ENCODE measurements around the gene RAB11FIP3.

RAB11FIP3 gene

DNA sequence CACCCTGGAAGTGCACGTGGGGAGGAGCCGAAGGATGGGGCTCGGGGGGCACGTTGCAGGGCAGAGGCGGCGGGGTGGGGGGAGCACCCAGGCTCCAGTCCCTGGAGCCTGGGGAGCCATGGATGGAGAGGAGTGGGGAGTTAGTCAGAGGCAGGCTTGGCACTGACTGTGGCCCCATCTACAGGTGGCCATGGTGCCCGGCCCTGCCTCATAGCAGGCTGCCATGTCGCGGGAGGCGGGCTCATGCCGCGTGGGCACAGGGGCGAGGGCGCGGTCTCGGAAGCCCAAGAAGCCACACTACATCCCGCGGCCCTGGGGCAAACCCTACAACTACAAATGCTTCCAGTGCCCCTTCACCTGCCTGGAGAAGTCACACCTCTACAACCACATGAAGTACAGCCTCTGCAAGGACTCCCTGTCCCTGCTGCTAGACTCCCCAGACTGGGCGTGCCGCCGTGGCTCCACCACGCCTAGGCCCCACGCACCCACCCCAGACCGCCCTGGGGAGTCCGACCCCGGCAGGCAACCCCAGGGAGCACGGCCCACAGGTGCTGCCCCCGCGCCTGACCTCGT lies 137.7 kb downstream of the RAB11FIP3 start:
- Mint-ChIP-seq H3K4me1 (ENCODE audit: low read depth) (peaks cover 12% of the 10 kb centered on the region), H3K36me3 (ENCODE audit: low read depth) (no peaks in the 10 kb centered on the region), H3K4me3 (no peak overlapping the region), H3K9me3 (no peaks in the 10 kb centered on the region), H3K27me3 (peaks cover 23% of the 10 kb centered on the region), H3K27ac (no peak overlapping the region)
- no peak for DNase-seq

DNA sequence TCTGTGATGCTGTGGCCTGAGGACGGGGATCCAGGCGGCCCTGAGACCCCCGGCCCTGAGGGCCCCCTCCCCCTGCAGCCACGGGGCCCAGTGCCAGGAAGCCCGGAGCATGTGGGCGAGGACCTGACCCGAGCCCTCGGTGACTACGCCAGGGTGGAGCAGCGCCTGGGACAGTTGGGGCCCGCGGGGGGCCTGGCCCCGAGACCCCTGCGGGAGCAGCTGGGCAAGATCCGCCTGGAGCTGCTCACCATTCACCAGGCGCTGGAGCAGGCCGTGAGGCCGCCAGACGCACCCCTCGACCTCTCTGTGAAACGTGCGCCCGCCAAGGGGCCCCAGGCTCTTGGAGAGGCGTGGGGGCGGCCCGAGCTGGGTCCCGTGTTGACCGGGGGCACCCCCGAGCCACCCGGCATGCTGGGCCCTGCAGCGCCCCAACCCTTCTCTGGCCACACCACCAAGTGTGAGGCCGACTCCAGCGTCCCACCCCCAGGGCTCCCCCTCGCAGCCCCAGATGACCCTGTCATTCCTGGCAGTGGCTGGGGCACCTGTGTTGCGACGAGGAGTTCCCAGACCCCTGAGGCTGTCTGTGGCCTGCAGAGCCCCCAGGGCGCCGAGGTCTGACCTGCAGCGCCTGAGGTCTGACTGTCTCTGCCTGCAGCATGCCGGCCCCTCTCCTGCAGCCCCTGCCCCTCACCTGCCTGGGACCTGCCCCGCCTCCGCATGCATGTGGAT lies 139.4 kb downstream of the RAB11FIP3 start:
- DNase-seq: no peak
- H3K9me3 Mint-ChIP-seq: no peaks in the 10 kb centered on the region
- peaks cover 16% of the 10 kb centered on the region for H3K4me1 Mint-ChIP-seq (ENCODE audit: low read depth)
- H3K36me3 Mint-ChIP-seq (ENCODE audit: low read depth): no peaks in the 10 kb centered on the region
- H3K4me3 Mint-ChIP-seq: no peak overlapping the region
- H3K27ac Mint-ChIP-seq: no peak overlapping the region
- peaks cover 12% of the 10 kb centered on the region for H3K27me3 Mint-ChIP-seq

DNA sequence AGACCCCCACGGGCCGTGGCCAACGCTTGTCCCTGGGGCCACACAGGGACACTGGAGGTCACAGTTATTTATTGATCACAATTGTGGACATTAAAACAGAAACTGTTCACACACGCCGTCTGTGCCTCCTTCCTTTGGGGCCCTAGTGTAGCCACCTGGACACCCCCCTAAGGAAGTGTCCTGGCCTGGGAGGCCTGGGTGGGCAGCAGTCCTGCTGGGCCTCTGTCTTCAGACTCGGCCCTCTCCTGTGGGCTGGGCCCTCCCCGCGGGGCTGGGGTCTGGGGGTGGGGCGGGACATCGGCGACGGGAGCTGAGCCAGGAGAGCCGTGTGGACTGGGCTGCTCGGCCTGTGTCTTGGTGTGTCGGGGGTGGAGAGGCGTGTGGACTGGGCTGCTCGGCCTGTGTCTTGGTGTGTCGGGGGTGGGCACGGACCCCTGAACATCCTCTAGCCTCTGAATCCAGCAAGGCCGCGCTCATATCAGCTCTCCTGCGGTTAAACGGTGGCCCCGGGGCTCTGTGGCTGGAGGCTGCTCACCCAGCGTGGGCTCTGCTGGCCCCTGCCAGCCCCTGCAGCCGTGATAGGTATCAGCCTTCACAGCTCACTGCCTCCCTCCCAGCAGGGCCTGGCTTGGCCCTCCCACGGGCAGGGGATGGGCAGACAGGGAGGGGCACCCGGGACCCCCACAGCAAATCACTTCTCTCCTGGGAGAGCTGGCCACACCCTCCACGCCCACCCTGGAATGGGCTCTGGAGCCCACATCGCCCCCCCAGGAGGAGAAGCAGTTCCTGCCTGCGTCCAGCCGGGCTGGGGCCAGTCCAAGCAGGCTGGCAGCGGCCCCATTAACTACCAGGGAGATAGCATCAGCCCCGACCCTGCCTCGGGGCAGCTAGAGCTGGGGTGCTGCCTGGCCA lies 140.2 kb downstream of the RAB11FIP3 start:
- no peak overlapping the region for H3K4me3 Mint-ChIP-seq
- peaks cover 17% of the 10 kb centered on the region for H3K4me1 Mint-ChIP-seq (ENCODE audit: low read depth)
- no peak for DNase-seq
- peaks cover 2% of the 10 kb centered on the region for H3K36me3 Mint-ChIP-seq (ENCODE audit: low read depth)
- H3K27me3 Mint-ChIP-seq: peaks cover 12% of the 10 kb centered on the region
- no peak overlapping the region for H3K27ac Mint-ChIP-seq
- H3K9me3 Mint-ChIP-seq: no peaks in the 10 kb centered on the region

DNA sequence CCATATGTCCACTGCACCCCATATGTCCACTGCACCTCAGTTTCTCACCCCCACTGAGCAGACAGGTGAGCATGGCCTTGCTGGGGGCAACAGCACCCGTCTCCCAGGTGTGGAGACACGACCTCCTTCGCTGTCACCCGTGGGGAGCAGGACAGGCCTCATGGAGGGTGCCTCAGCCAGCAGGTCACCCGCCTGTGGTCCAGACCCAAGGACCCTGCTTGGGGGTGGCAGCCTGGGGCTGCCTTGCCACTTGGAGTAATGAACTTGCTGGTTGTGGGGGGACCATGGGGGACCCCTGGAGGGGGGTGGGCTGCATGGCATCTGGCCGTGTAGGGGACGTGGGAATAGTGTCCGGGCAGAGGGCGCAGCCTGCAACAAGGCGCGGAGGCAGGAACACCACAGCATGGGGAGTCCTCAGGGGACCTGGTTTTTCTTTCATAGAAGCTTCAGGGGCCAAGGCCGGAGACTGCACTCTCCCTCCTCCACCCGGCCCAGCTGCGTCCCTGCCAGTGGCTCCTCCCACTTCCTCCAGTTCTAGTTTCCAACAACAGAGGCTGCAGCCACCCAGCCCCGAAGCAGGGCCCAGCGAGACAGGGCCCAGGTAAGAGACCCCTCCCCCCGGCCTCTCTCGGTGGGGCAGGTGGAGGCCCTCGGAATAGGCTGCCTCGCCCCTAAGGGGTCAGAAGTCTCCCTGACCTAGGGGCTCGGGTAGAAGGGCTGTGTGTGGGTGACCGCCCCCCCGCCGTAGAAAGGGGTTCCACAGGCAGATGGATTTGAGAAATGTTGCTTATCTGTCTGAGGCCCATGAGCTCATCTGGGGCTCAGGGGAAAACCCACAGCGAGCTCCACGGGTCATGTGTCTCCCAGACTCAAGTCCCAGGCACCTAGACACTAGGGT lies 141.3 kb downstream of the RAB11FIP3 start, which contains the start of gene NHLRC4:
NHLRC4 (plus strand) TSS at position 531 of the 898 bp plus-strand sequence. CDS start 1,043 bp downstream, outside the sequence.
- H3K27me3 Mint-ChIP-seq: peaks cover 9% of the 10 kb centered on the region

DNA sequence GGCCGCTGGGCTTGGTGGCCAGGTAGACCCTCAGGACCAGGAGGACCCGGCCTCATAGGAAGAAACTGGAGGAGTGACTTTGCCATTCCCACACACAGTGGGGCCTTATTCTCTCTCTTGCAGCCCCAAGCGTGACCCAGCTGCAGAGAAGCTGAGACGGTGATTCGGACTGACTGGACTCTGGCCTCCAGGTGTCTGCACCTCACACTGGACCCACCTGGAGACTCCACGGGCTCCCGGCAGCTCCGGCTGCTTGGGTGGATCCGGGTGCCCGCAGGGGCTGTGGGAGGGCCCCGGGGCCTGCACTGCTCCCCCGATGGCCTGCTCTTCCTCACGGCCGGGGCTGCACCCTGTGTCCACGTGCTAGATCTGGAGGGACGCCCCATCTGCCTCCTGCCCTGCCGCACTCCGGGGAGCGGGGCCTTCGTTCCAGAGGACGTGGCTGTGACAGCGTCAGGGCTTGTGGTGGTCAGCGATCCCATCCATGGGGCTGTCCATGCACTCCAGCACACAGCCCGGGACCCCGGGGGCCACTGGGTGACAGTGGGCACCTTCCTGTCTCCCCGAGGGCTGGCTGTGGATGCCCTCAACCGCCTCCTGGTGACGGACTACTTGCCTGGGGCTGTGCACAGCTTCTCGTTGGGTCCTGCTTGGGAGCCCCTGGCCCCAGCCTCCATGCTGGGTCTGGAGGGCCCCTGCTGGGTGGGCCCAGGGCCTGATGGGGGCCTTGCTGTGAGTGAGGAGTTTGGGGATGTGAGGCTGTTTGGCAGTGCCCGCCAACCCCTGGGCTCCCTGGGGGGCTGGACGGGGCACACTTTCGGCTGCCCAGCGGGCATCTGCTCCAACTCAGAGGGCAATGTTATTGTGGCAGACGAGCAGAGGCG lies 142.2 kb downstream of the RAB11FIP3 start:
- Mint-ChIP-seq H3K9me3 (no peaks in the 10 kb centered on the region), H3K27ac (peak overlapping the region; percentile 77), H3K4me3 (peak overlapping the region; percentile 61), H3K36me3 (ENCODE audit: low read depth) (peaks cover 2% of the 10 kb centered on the region), H3K27me3 (peaks cover 2% of the 10 kb centered on the region), H3K4me1 (ENCODE audit: low read depth) (peaks cover 31% of the 10 kb centered on the region)
- DNase-seq: no peak

More for the DNA sequence above, 141.3 kb downstream of the RAB11FIP3 start, which contains the start of gene NHLRC4:
- DNase-seq: peak; percentile 67
- Mint-ChIP-seq H3K4me3 (peak within 1 kb of the TSS; percentile 61), H3K4me1 (ENCODE audit: low read depth) (peaks cover 28% of the 10 kb centered on the region), H3K27ac (peak within 1 kb of the TSS; percentile 77), H3K36me3 (ENCODE audit: low read depth) (peaks cover 2% of the 10 kb centered on the region), H3K9me3 (no peaks in the 10 kb centered on the region)

DNA sequence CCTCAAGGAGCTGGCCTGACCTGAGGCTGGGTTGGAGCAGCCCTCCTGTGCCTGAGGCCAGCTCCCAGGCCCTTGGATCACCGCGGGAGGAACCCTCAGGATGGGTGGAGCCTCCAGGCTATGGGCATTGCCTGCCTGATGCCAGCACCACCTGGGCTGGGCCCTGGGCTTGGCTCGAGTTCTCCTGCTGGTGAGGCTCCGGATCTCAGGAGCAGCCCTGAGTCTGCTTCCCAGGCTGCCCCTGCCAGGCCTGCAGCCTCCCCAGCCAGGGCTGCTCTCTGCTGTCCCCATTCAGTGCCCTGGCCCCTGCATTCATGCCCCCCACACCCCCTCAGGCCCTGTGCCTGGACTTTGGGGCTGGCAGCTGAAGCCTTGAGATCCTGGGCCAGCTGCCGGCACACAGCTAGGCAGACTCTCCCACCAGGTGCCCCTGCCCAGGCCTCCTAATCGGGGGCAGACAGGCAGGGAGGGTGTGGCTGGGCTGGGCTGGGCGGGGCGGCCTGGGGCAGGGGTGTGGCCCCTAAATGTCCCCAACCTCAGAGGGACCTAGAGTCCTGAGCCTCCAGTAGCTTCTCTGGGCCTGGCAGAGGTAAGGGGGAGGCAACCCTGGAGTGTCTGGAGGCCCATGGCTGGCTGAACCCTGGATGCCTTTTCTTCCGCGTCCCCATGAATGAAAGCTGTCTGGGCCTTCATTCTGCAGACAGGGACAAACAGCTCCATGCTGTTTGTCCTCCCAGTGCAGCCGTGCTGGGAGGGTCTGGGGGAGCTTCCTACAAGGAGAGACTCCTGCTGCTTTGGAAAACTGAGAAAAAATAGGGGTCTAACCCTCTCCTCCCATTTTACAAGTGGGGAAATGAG lies 143.2 kb downstream of the RAB11FIP3 start:
- Mint-ChIP-seq H3K4me3 (peak overlapping the region; percentile 86), H3K9me3 (no peaks in the 10 kb centered on the region), H3K4me1 (ENCODE audit: low read depth) (peaks cover 31% of the 10 kb centered on the region), H3K36me3 (ENCODE audit: low read depth) (peaks cover 2% of the 10 kb centered on the region), H3K27ac (peak overlapping the region; percentile 95), H3K27me3 (no peaks in the 10 kb centered on the region)
- DNase-seq: no peak

DNA sequence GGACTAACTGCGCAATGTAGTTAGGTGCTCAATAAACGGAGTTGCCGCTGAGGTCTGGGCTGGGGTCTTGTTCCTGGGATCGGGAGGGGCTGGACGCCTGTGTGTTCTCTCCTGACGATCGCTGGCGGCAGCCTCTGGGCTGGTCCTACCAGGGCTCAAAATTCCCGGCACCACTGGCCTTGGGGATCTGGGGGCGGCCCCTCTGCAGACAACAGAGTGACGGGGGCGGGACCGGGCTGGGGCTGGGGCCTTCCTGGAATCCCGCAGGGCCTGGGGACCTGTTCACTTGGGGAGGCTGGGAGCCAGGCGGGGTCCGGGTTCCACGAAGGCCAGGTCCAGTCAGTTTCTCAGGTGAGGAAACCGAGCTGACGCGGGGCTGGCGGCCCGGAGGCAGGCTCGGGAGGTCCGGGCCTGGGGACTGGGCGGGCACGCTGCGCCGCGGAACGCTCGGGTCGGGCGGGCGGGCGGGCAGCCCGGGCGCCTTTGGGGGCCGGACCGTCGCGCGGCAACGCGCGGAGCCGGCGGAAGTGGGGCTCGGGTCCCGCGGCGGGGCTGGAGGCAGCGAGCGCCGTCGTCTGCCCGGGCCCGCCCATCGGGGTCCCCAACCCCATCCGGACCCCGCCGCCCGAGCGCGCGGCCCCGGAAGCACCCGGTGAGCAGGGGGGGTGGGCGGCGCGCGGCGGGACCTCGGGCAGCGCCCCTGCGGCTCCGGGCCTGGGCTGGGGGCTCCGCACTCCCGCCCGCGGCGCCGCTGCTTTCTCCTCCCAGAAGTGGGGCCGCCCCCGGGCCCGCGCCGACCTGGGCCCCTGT lies 144.2 kb downstream of the RAB11FIP3 start, which contains the start of gene PIGQ:
PIGQ (plus strand) TSS at position 524 of the 810 bp plus-strand sequence. CDS start 4,107 bp downstream, outside the sequence.
- peak; percentile 86 for DNase-seq
- H3K27ac Mint-ChIP-seq: peak within 1 kb of the TSS; percentile 95
- peaks cover 31% of the 10 kb centered on the region for H3K4me1 Mint-ChIP-seq (ENCODE audit: low read depth)
- H3K9me3 Mint-ChIP-seq: no peaks in the 10 kb centered on the region
- H3K4me3 Mint-ChIP-seq: peak within 1 kb of the TSS; percentile 87
- H3K27me3 Mint-ChIP-seq: no peaks in the 10 kb centered on the region
- peaks cover 6% of the 10 kb centered on the region for H3K36me3 Mint-ChIP-seq (ENCODE audit: low read depth)

Measured in activated T-cell treated with anti-CD3 and anti-CD28 coated beads, Interleukin-2, amount 50 U/mL, for 24 hours (primary cell).